Coronary artery (tissue), 2 donors: ENCODE data around the gene GLP1R.

Experiments used
- DNase-seq: peaks from one replicate; pipeline ENCODE4 v3.0.0-alpha.2; 2017; ENCODE audit warnings: low spot score
- H3K27ac ChIP-seq, 2 donors: fragments of 200-600 bp; sonication (generic); one replicate each; pipeline ENCODE4 v1.5.1; 2016 to 2019
- H3K4me3 ChIP-seq: fragments of 200-600 bp; sonication (generic); 2 replicates; pipeline ENCODE4 v1.5.1; 2016; ENCODE audit warnings: mild to moderate bottlenecking, moderate library complexity
- TF ChIP-seq, protein P1 (sequence below): fragments of 200-600 bp; sonication (generic); IDR thresholded peaks from one replicate; pipeline ENCODE4 v1.5.1; 2019; ENCODE audit warnings: antibody characterized with exemption

GLP1R gene

DNA sequence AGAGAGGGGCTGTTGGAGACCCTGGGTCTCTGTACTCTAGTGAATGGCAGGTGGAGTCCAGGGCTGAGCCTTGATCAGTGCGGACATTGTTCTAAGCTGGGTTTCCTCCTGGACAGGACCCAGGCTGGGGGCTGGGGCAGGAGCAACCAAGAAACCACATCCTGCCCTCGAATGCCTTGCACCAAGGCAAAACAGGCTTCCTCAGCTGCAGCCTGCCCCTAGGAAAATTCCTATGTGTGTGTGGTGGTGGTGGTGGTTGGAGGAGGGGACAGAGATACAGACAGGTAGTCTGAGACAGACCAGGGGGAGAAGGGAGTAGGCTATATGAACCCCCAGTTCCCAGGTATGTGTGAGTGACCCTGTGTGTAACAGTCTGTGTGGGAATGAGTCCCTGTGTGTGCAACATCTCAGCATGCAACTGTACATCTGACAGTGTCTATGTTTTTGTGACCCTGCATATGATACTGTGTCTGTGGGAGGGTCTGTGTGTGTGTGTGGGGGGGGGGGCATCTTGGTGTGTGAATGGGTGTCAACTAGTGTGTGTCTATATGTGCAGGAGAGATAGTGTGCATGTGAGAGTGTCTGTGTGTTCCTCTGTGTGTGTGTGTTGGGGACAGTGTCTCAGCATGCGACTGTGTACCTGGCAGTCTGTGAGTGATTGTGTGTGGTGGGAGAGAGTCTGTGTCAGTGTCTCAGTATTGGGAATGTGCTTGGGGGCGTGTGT is 3.0 kb downstream of the GLP1R start:
- DNase-seq, result no peak
- no peak overlapping the region for H3K27ac ChIP-seq
- no peak overlapping the region for H3K4me3 ChIP-seq
- TF ChIP-seq, protein P1, sequence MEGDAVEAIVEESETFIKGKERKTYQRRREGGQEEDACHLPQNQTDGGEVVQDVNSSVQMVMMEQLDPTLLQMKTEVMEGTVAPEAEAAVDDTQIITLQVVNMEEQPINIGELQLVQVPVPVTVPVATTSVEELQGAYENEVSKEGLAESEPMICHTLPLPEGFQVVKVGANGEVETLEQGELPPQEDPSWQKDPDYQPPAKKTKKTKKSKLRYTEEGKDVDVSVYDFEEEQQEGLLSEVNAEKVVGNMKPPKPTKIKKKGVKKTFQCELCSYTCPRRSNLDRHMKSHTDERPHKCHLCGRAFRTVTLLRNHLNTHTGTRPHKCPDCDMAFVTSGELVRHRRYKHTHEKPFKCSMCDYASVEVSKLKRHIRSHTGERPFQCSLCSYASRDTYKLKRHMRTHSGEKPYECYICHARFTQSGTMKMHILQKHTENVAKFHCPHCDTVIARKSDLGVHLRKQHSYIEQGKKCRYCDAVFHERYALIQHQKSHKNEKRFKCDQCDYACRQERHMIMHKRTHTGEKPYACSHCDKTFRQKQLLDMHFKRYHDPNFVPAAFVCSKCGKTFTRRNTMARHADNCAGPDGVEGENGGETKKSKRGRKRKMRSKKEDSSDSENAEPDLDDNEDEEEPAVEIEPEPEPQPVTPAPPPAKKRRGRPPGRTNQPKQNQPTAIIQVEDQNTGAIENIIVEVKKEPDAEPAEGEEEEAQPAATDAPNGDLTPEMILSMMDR, result no peak

DNA sequence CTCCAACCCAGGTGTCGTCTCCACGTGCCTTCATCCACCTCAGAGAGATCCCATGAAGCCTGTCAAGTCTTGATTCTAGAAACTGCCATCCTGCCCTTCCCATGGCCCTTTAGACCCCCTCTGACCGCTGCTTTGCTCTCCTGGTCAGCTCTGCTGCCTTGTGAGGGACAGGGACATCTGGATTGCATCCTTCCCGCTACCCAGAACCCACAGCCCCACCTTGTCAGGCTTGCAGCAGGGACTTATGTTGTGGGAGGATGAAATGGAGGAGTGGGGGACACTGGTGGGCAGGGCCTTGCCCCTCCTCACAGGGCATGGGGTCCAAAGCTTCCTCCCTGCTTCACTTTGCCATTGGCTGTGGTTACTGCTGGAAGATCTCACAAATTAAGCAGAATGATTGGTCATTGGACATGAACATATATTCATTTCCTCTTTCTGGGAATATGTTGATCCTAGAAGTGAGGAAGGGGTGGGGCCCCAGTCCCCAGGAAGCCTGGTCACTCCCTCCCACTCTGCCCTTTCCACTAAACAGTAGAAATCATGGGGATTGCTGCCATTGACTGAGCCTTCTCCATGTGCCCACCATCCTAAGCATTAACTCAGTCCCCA is 4.5 kb downstream of the GLP1R start:
- no peak overlapping the region for H3K27ac ChIP-seq
- no peak for DNase-seq
- TF ChIP-seq, protein P1, result no peak
- H3K4me3 ChIP-seq, result no peak overlapping the region

DNA sequence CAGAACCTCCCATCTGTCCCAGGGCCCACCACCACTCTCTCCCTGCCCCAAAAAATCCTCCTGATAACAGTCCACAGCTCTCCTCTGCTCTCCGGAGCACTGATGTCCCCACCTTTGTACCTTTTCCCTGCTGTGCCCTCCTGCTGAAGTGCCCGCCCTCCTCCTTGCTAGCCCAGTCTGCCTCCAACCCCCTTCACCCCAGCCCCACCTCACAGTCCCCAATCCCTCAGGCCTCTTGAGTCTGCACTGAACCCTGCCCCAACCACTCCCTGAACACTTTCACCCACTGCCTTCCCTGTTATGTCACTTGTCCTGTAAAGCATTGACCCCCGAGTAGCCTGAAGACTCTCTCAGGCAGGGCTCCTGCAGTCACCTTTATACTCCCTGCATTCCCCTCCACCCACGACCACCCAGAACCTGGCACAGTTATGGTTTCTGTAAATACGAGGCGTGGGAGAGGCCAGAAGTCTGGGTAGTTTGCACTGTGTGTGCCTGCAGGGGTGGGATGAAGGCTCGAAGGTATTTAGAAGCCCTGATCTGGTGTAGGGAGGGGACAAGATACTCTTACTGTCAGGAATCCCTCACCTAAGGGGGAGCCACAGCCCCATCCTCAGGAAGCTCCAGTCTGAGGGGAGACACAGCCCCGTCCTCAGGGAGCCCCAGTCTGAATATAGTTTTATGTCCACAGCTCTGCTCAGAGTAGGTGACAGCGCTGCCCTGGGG is 5.4 kb downstream of the GLP1R start:
- no peak overlapping the region for H3K27ac ChIP-seq
- no peak overlapping the region for H3K4me3 ChIP-seq
- DNase-seq, result no peak
- TF ChIP-seq, protein P1, result no peak

DNA sequence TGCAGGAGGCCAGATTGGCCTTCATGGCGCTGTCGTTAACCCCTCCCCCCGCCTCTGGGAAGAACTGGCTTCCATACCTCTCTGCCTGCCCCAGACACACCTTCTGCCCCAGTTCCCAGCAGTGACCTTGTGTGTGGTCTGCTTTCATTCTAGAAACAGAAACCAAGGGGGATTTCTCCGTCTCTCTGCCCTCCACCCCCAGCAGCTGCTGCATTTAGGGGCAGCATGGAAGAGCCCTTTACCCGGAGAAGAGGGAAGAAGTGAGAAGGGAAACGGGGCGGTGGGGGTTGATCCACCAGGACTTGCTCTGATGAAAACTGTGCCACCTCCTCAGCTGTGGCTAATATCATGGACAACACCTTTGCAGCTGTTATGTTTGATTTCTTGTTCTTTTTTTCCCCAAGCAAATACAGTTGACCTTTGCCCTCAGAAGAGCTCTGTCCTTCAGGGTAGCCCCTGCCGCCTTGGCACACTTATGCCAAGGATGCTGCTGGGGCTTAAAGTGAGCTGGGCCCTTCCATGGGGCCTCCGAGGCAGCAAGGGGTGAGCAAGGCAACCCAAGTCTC is 6.1 kb downstream of the GLP1R start:
- TF ChIP-seq, protein P1, result no peak
- no peak for DNase-seq
- Histone ChIP-seq H3K27ac (no peak overlapping the region), H3K4me3 (no peak overlapping the region)

DNA sequence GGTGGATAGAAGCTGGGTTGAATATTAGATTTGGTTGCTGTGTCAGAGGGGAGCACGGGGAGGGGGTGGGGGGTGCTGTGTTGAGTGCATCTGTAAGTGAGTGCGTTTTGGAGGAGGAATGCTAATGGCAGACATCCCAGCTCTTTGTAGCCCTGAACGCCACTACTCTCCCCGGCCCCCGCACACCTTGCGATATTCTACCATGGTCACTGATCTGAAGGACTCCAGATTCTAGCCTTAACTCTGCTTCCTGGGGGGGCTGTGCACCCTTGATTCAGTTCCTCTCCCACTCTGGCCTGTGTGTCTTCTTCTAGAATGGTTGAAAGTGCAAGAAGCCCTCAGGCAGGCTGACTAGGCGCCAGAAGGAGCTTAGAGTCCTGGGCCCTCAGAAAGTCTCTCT is 7.1 kb downstream of the GLP1R start:
- no peak for DNase-seq
- TF ChIP-seq, protein P1, result no peak

DNA sequence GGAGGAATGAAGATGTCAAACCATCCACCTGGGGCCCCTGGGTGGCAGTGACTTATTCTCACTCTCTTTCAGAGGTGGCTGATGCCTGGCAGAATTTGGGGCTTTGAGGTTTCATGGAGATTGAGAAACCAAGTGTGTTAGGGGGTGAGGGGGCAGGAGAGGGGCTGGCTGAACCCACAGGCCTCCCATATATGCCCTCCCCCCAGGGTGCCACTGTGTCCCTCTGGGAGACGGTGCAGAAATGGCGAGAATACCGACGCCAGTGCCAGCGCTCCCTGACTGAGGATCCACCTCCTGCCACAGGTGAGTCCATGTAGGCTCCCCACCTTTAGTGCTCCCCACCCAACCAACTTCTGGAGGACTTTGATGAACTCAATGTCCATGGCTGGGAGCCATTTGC is 7.6 kb downstream of the GLP1R start:
- no peak overlapping the region for H3K27ac ChIP-seq
- DNase-seq, result no peak
- TF ChIP-seq, protein P1, result no peak

More for the DNA sequence above, 7.1 kb downstream of the GLP1R start:
- Histone ChIP-seq H3K27ac (no peak overlapping the region), H3K4me3 (no peak overlapping the region)

More for the DNA sequence above, 7.6 kb downstream of the GLP1R start:
- no peak overlapping the region for H3K4me3 ChIP-seq
